BJ (cell line): ENCODE data around the gene GPR65. TPM values are rescaled to one million over a fixed set of nuclear protein-coding genes. Genes with fewer than 3 reads are reported as not detected.

ENCODE experiments used
- CTCF ChIA-PET: fragments of 350-600 bp; formaldehyde crosslinking; extraction: SDS; loops from one replicate; lab custom pipeline; 2021; ENCODE audit warnings: antibody characterized with exemption, inconsistent platforms; lab: Yijun Ruan, JAX
- POLR2A ChIA-PET: fragments of 300-600 bp; sonication (Branson Sonifier 250); formaldehyde crosslinking; extraction: SDS; loops from one replicate; lab custom pipeline; 2021; ENCODE audit warnings: antibody characterized with exemption; lab: Charles Lee
- DNase-seq: peaks from one replicate; pipeline ENCODE4 v3.0.0-alpha.2; 2011; ENCODE audit warnings: low read depth
- H3K27me3 ChIP-seq: 2 replicates; pipeline ENCODE4 v1.6.0; 2011; ENCODE audit warnings: low read length; ENCODE audit not compliant: control insufficient read depth, insufficient read depth
- H3K36me3 ChIP-seq: 2 replicates; pipeline ENCODE4 v1.5.1; 2011; ENCODE audit warnings: low read length; ENCODE audit not compliant: control insufficient read depth, insufficient read depth
- H3K4me3 ChIP-seq: 2 replicates; pipeline ENCODE4 v1.5.1; 2011; ENCODE audit warnings: low read depth, mild to moderate bottlenecking, control low read depth, low read length
- polyA plus RNA-seq: library from polyadenylated mRNA; depleted of rRNA; stranded (reverse); fragments of >200 nt; gene quantifications from 2 replicates; pipeline ENCODE4 v1.2.3, GENCODE V29; 2011
- TF ChIP-seq, protein P1 (sequence below): IDR thresholded peaks from 2 replicates; pipeline ENCODE4 v1.5.1; 2011; ENCODE audit warnings: low read depth, mild to moderate bottlenecking, control low read depth, inconsistent platforms, low read length, moderate library complexity; ENCODE audit not compliant: insufficient read depth

The GPR65 gene
- polyA plus RNA-seq, 1 experiment: 0.05 TPM

- no peaks in the 10 kb centered on the region for H3K27me3 ChIP-seq
- TF ChIP-seq, protein P1, sequence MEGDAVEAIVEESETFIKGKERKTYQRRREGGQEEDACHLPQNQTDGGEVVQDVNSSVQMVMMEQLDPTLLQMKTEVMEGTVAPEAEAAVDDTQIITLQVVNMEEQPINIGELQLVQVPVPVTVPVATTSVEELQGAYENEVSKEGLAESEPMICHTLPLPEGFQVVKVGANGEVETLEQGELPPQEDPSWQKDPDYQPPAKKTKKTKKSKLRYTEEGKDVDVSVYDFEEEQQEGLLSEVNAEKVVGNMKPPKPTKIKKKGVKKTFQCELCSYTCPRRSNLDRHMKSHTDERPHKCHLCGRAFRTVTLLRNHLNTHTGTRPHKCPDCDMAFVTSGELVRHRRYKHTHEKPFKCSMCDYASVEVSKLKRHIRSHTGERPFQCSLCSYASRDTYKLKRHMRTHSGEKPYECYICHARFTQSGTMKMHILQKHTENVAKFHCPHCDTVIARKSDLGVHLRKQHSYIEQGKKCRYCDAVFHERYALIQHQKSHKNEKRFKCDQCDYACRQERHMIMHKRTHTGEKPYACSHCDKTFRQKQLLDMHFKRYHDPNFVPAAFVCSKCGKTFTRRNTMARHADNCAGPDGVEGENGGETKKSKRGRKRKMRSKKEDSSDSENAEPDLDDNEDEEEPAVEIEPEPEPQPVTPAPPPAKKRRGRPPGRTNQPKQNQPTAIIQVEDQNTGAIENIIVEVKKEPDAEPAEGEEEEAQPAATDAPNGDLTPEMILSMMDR: no peak
- POLR2A ChIA-PET: no interaction called here
- no peak for DNase-seq
- H3K4me3 ChIP-seq: no peak overlapping the region
- H3K36me3 ChIP-seq: no peaks in the 10 kb centered on the region
- CTCF ChIA-PET: interaction anchor here (0.9 to 1.2 kb wide), 3 partner anchors 11 to 60 kb away, joined by 3 read pairs; no protein-coding TSS in a partner anchor
Observed at GRCh38 chr14:87995500-87996290, 9.2 kb upstream of the GPR65 start.

DNA sequence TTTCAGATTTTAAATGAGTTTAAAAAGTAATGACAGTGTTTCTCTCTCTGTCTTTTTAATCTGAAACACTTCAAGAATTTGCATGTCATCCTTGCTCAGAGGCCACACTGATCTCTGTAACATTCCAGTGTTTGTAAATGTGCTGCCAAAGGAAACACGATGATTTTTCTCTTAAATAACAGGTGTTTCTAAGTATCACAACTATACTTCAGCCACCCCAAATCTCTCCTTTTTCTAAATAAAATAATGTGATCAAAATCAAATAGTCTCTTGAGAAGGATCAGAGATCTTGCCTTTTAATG lies 8.7 kb upstream of the GPR65 start:
- Histone ChIP-seq H3K36me3 (no peaks in the 10 kb centered on the region), H3K4me3 (no peak overlapping the region), H3K27me3 (no peaks in the 10 kb centered on the region)
- TF ChIP-seq, protein P1: no peak
- CTCF ChIA-PET: interaction anchor here (1.1 kb wide), 1 partner anchor 11 kb away, joined by 3 read pairs; no protein-coding TSS in a partner anchor
- POLR2A ChIA-PET: no interaction called here
- DNase-seq: no peak

DNA sequence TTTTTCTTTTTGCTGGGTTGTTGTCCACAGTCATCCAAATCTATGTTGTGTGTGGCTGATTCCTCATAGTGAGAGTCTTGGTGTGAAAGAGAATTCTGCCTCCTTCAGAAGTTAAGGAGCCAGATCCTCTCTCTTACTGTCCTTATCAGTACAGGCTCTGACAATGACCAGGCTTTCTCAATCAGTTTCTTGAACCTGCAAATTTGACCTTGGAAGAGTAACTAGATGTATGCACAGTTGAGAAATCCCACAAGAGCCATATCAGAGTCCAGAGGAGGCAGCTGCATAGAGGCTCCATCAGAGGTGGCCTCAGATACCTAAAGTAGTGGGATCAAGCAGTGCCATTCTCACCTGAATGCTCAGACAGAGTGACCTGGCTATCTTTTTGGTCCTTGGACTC lies 6.5 kb upstream of the GPR65 start:
- POLR2A ChIA-PET: no interaction called here
- DNase-seq: no peak
- Histone ChIP-seq H3K4me3 (no peak overlapping the region), H3K27me3 (no peaks in the 10 kb centered on the region; the same call in 1 of the 2 replicates), H3K36me3 (no peaks in the 10 kb centered on the region)
- TF ChIP-seq, protein P1: no peak
- CTCF ChIA-PET: interaction anchor here (0.6 kb wide), 1 partner anchor 63 kb away, joined by 3 read pairs; no protein-coding TSS in a partner anchor

GRCh38 chr14:87999277-87999676 lies 5.7 kb upstream of the GPR65 start:
- H3K27me3 ChIP-seq: no peaks in the 10 kb centered on the region; the same call in 1 of the 2 replicates
- ChIA-PET CTCF (no interaction called here), POLR2A (no interaction called here)
- TF ChIP-seq, protein P1: no peak
- no peak for DNase-seq
- no peaks in the 10 kb centered on the region for H3K36me3 ChIP-seq
- H3K4me3 ChIP-seq: no peak overlapping the region

DNA sequence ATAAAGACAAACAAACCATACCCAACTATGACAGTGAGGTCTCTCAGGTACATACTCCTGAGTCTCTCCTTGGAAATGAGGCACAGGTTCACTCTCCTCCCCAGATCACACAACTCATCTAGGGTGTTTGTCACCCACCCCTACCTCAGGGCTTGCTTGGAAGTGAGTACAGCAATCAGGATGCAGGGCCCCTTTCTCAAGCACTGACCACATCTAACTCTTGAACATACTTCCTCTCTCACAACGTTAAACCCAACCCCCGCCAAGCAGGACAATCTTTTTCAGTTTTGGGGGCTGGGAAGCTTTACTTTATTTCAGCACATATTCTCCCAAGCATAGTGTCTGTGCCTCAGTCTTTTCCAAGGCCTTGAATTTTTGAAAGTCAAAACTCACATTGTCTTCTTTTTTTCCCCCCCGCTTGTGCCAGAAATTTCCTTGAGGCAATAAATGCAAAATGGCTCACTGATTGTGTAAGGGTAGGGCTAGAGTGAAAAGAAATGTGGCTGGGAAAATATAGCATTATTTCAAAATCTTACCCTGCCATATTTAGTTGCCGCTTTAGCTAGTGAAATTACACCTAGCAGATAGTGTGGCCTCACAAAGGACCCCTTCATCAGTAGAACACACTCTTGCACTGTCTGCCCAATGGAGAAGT lies 2.4 kb upstream of the GPR65 start:
- TF ChIP-seq, protein P1: no peak
- CTCF ChIA-PET: no interaction called here
- Histone ChIP-seq H3K4me3 (no peak overlapping the region), H3K27me3 (no peaks in the 10 kb centered on the region; the same call in 1 of the 2 replicates), H3K36me3 (no peaks in the 10 kb centered on the region)
- no peak for DNase-seq
- POLR2A ChIA-PET: no interaction called here
